ENCODE data around the gene ARG2.

The ARG2 gene

GRCh38 chr14:67619446-67620216 lies at the start of gene ARG2:
Gene ARG2 (plus strand): TSS chr14:67619920. CDS start chr14:67619978, 58 bp downstream.
- no peak for DNase-seq (ENCODE audit: low read depth, low spot score)

GRCh38 chr14:67570453-67570852 lies 49.3 kb upstream of the ARG2 start:
- no peak for DNase-seq (ENCODE audit: low read depth, low spot score)

- DNase-seq (ENCODE audit: low read depth, low spot score) = peak; percentile 6
Observed at GRCh38 chr14:67571275-67571990, 48.3 kb upstream of the ARG2 start.

GRCh38 chr14:67571991-67572323 lies 47.8 kb upstream of the ARG2 start:
- no peak for DNase-seq (ENCODE audit: low read depth, low spot score)

- DNase-seq (ENCODE audit: low read depth, low spot score) = no peak
Observed at GRCh38 chr14:67572608-67573007, 47.1 kb upstream of the ARG2 start.

GRCh38 chr14:67573228-67574010 lies 46.3 kb upstream of the ARG2 start:
- DNase-seq (ENCODE audit: low read depth, low spot score) = no peak

- DNase-seq (ENCODE audit: low read depth, low spot score) = no peak
Observed at GRCh38 chr14:67574156-67574555, 45.6 kb upstream of the ARG2 start.

GRCh38 chr14:67574806-67575205 lies 44.9 kb upstream of the ARG2 start:
- no peak for DNase-seq (ENCODE audit: low read depth, low spot score)

GRCh38 chr14:67575684-67576083 lies 44.0 kb upstream of the ARG2 start:
- no peak for DNase-seq (ENCODE audit: low read depth, low spot score)

- no peak for DNase-seq (ENCODE audit: low read depth, low spot score)
Observed at GRCh38 chr14:67576216-67576955, 43.3 kb upstream of the ARG2 start.

GRCh38 chr14:67577181-67577808 lies 42.4 kb upstream of the ARG2 start:
- DNase-seq (ENCODE audit: low read depth, low spot score) = no peak

GRCh38 chr14:67577909-67578749 lies 41.6 kb upstream of the ARG2 start:
- no peak for DNase-seq (ENCODE audit: low read depth, low spot score)

GRCh38 chr14:67579040-67579439 lies 40.7 kb upstream of the ARG2 start:
- DNase-seq (ENCODE audit: low read depth, low spot score) = no peak

- DNase-seq (ENCODE audit: low read depth, low spot score) = no peak
Observed at GRCh38 chr14:67579636-67580035, 40.1 kb upstream of the ARG2 start.

- no peak for DNase-seq (ENCODE audit: low read depth, low spot score)
Observed at GRCh38 chr14:67580336-67581171, 39.2 kb upstream of the ARG2 start.

GRCh38 chr14:67581643-67582042 lies 38.1 kb upstream of the ARG2 start:
- no peak for DNase-seq (ENCODE audit: low read depth, low spot score)

- DNase-seq (ENCODE audit: low read depth, low spot score) = no peak
Observed at GRCh38 chr14:67582061-67582460, 37.7 kb upstream of the ARG2 start.

- DNase-seq (ENCODE audit: low read depth, low spot score) = no peak
Observed at GRCh38 chr14:67583711-67584644, 35.7 kb upstream of the ARG2 start.

Measured in smooth muscle cell of the brain vasculature (primary cell).